ENCODE measurements around the gene SPATA6.

Gene SPATA6

GRCh38 chr1:48470950-48471690 is 884 bp downstream of the SPATA6 start:
- Histone ChIP-seq H3K9me3 (replicated peaks in 1 of 2; ENCODE audit: control insufficient read depth in 2 of 2, insufficient read depth in 1 of 2, low read depth in 1 of 2, low read length in 2 of 2) (peaks cover 0 to 6% of the 10 kb centered on the region in 2 donors), H3K27ac (replicated peaks; ENCODE audit: low read length) (peak overlapping the region; percentile 84)
- no CpG with 5 or more reads among the region's 17 CpGs for WGBS, 2 donors (ENCODE audit: extremely low coverage in 2 of 2, insufficient read length in 2 of 2, insufficient replicate concordance in 1 of 2)

GRCh38 chr1:48470481-48470855 is 1.5 kb downstream of the SPATA6 start:
- Histone ChIP-seq H2AK5ac (ENCODE audit: low read depth, low read length) (no peak overlapping the region), H3K4me1 (ENCODE audit: control insufficient read depth in 2 of 2, insufficient read depth in 1 of 2, low read depth in 1 of 2, low read length in 2 of 2) (peaks cover 7 to 11% of the 10 kb centered on the region in 2 donors), H3K4ac (ENCODE audit: low read length) (no peak overlapping the region), H3K4me2 (ENCODE audit: insufficient read depth, low read length, poor library complexity, severe bottlenecking) (no peak overlapping the region), H3K27me3 (ENCODE audit: control insufficient read depth in 3 of 3, insufficient read depth in 3 of 3, low read depth in 1 of 3, low read length in 3 of 3) (no peaks in the 10 kb centered on the region), H2BK5ac (ENCODE audit: low read length) (no peak overlapping the region), H3K79me1 (ENCODE audit: low read depth, low read length) (no peaks in the 10 kb centered on the region), H2BK120ac (ENCODE audit: low read depth, low read length) (no peak overlapping the region), H3K36me3 (replicated peaks in 1 of 2; ENCODE audit: control insufficient read depth in 2 of 2, insufficient read depth in 2 of 2, low read length in 2 of 2) (peaks cover 0 to 6% of the 10 kb centered on the region in 2 donors), H3K27ac (replicated peaks; ENCODE audit: low read length) (no peak overlapping the region), H3K18ac (ENCODE audit: low read length) (no peak overlapping the region), H3K4me3 (ENCODE audit: low read length in 2 of 2) (peak overlapping the region in 1 of 2 donors; percentile 66), H3K9me3 (replicated peaks in 1 of 2; ENCODE audit: control insufficient read depth in 2 of 2, insufficient read depth in 1 of 2, low read depth in 1 of 2, low read length in 2 of 2) (peaks cover 0 to 2% of the 10 kb centered on the region in 2 donors), H4K91ac (ENCODE audit: low read depth, low read length, poor library complexity) (no peak overlapping the region), H3K9ac (ENCODE audit: low read depth, low read length, poor library complexity) (no peak overlapping the region), H2AFZ (ENCODE audit: low read length) (peak overlapping the region; percentile 90), H2BK12ac (ENCODE audit: low read length) (no peak overlapping the region), H3K23ac (ENCODE audit: low read depth, low read length, poor library complexity) (no peak overlapping the region), H3K14ac (ENCODE audit: low read length) (no peak overlapping the region), H2BK15ac (ENCODE audit: low read length) (no peak overlapping the region), H4K8ac (ENCODE audit: low read depth, low read length) (no peak overlapping the region)
- WGBS, 2 donors (ENCODE audit: extremely low coverage in 2 of 2, insufficient read length in 2 of 2, insufficient replicate concordance in 1 of 2) = no CpG with 5 or more reads among the region's 6 CpGs
- no peak for DNase-seq (ENCODE audit: low spot score)

More at GRCh38 chr1:48470950-48471690, 884 bp downstream of the SPATA6 start:
- Histone ChIP-seq H2BK15ac (ENCODE audit: low read length) (no peak overlapping the region), H3K36me3 (replicated peaks in 1 of 2; ENCODE audit: control insufficient read depth in 2 of 2, insufficient read depth in 2 of 2, low read length in 2 of 2) (peaks cover 0 to 6% of the 10 kb centered on the region in 2 donors), H2BK12ac (ENCODE audit: low read length) (no peak overlapping the region), H3K14ac (ENCODE audit: low read length) (no peak overlapping the region), H2AK5ac (ENCODE audit: low read depth, low read length) (no peak overlapping the region), H2BK120ac (ENCODE audit: low read depth, low read length) (no peak overlapping the region), H2AFZ (ENCODE audit: low read length) (peak overlapping the region; percentile 90), H3K4me1 (ENCODE audit: control insufficient read depth in 2 of 2, insufficient read depth in 1 of 2, low read depth in 1 of 2, low read length in 2 of 2) (peaks cover 7 to 11% of the 10 kb centered on the region in 2 donors), H3K79me1 (ENCODE audit: low read depth, low read length) (no peaks in the 10 kb centered on the region), H3K23ac (ENCODE audit: low read depth, low read length, poor library complexity) (peak overlapping the region; percentile 80), H3K4ac (ENCODE audit: low read length) (no peak overlapping the region), H3K4me2 (ENCODE audit: insufficient read depth, low read length, poor library complexity, severe bottlenecking) (peak overlapping the region; percentile 77), H3K18ac (ENCODE audit: low read length) (peak overlapping the region; percentile 72), H3K4me3 (ENCODE audit: low read length in 2 of 2) (peak overlapping the region; percentile 66 to 82), H2BK5ac (ENCODE audit: low read length) (no peak overlapping the region), H3K27me3 (ENCODE audit: control insufficient read depth in 3 of 3, insufficient read depth in 3 of 3, low read depth in 1 of 3, low read length in 3 of 3) (no peaks in the 10 kb centered on the region), H4K91ac (ENCODE audit: low read depth, low read length, poor library complexity) (no peak overlapping the region), H3K9ac (ENCODE audit: low read depth, low read length, poor library complexity) (peak overlapping the region; percentile 73), H4K8ac (ENCODE audit: low read depth, low read length) (no peak overlapping the region)
- DNase-seq (ENCODE audit: low spot score) = no peak

- Histone ChIP-seq H2BK15ac (ENCODE audit: low read length) (no peak overlapping the region), H3K4me3 (ENCODE audit: low read length in 2 of 2) (no peak overlapping the region), H2BK12ac (ENCODE audit: low read length) (no peak overlapping the region), H3K79me1 (ENCODE audit: low read depth, low read length) (no peaks in the 10 kb centered on the region), H3K14ac (ENCODE audit: low read length) (no peak overlapping the region), H3K9ac (ENCODE audit: low read depth, low read length, poor library complexity) (no peak overlapping the region), H4K8ac (ENCODE audit: low read depth, low read length) (no peak overlapping the region), H4K91ac (ENCODE audit: low read depth, low read length, poor library complexity) (no peak overlapping the region), H3K36me3 (replicated peaks in 1 of 2; ENCODE audit: control insufficient read depth in 2 of 2, insufficient read depth in 2 of 2, low read length in 2 of 2) (peaks cover 0 to 6% of the 10 kb centered on the region in 2 donors), H3K4ac (ENCODE audit: low read length) (no peak overlapping the region), H3K27me3 (ENCODE audit: control insufficient read depth in 3 of 3, insufficient read depth in 3 of 3, low read depth in 1 of 3, low read length in 3 of 3) (no peaks in the 10 kb centered on the region), H2AFZ (ENCODE audit: low read length) (peak overlapping the region; percentile 90), H3K4me2 (ENCODE audit: insufficient read depth, low read length, poor library complexity, severe bottlenecking) (no peak overlapping the region), H3K9me3 (replicated peaks in 1 of 2; ENCODE audit: control insufficient read depth in 2 of 2, insufficient read depth in 1 of 2, low read depth in 1 of 2, low read length in 2 of 2) (no peaks in the 10 kb centered on the region), H3K18ac (ENCODE audit: low read length) (no peak overlapping the region), H2BK120ac (ENCODE audit: low read depth, low read length) (no peak overlapping the region), H3K27ac (replicated peaks; ENCODE audit: low read length) (no peak overlapping the region), H3K23ac (ENCODE audit: low read depth, low read length, poor library complexity) (no peak overlapping the region), H2AK5ac (ENCODE audit: low read depth, low read length) (no peak overlapping the region), H3K4me1 (ENCODE audit: control insufficient read depth in 2 of 2, insufficient read depth in 1 of 2, low read depth in 1 of 2, low read length in 2 of 2) (peaks cover 7 to 11% of the 10 kb centered on the region in 2 donors), H2BK5ac (ENCODE audit: low read length) (no peak overlapping the region)
- DNase-seq (ENCODE audit: low spot score) = no peak
- no CpG with 5 or more reads among the region's 12 CpGs for WGBS, 2 donors (ENCODE audit: extremely low coverage in 2 of 2, insufficient read length in 2 of 2, insufficient replicate concordance in 1 of 2)
Measured at GRCh38 chr1:48469616-48470480, 2.2 kb downstream of the SPATA6 start.

GRCh38 chr1:48466594-48466993 is 5.4 kb downstream of the SPATA6 start:
- H3K36me3 ChIP-seq (replicated peaks in 1 of 2; ENCODE audit: control insufficient read depth in 2 of 2, insufficient read depth in 2 of 2, low read length in 2 of 2) = peaks cover 0 to 6% of the 10 kb centered on the region in 2 donors
- no peak overlapping the region for H3K14ac ChIP-seq (ENCODE audit: low read length)
- no peak overlapping the region for H4K91ac ChIP-seq (ENCODE audit: low read depth, low read length, poor library complexity)
- H3K23ac ChIP-seq (ENCODE audit: low read depth, low read length, poor library complexity) = no peak overlapping the region
- no peak overlapping the region for H3K18ac ChIP-seq (ENCODE audit: low read length)
- H2AFZ ChIP-seq (ENCODE audit: low read length) = no peak overlapping the region
- H3K4me3 ChIP-seq (ENCODE audit: low read length in 2 of 2) = no peak overlapping the region
- no peaks in the 10 kb centered on the region for H3K27me3 ChIP-seq (ENCODE audit: control insufficient read depth in 3 of 3, insufficient read depth in 3 of 3, low read depth in 1 of 3, low read length in 3 of 3)
- H3K4ac ChIP-seq (ENCODE audit: low read length) = no peak overlapping the region
- no peak overlapping the region for H2BK120ac ChIP-seq (ENCODE audit: low read depth, low read length)
- H2AK5ac ChIP-seq (ENCODE audit: low read depth, low read length) = no peak overlapping the region
- no peak overlapping the region for H2BK15ac ChIP-seq (ENCODE audit: low read length)
- no peak overlapping the region for H4K8ac ChIP-seq (ENCODE audit: low read depth, low read length)
- no peak for DNase-seq (ENCODE audit: low spot score)
- no CpG with 5 or more reads among the region's 1 CpG for WGBS, 2 donors (ENCODE audit: extremely low coverage in 2 of 2, insufficient read length in 2 of 2, insufficient replicate concordance in 1 of 2)
- H2BK12ac ChIP-seq (ENCODE audit: low read length) = no peak overlapping the region
- H3K79me1 ChIP-seq (ENCODE audit: low read depth, low read length) = no peaks in the 10 kb centered on the region
- H3K9me3 ChIP-seq (replicated peaks in 1 of 2; ENCODE audit: control insufficient read depth in 2 of 2, insufficient read depth in 1 of 2, low read depth in 1 of 2, low read length in 2 of 2) = no peaks in the 10 kb centered on the region
- no peak overlapping the region for H3K4me2 ChIP-seq (ENCODE audit: insufficient read depth, low read length, poor library complexity, severe bottlenecking)
- no peak overlapping the region for H3K9ac ChIP-seq (ENCODE audit: low read depth, low read length, poor library complexity)
- H3K4me1 ChIP-seq (ENCODE audit: control insufficient read depth in 2 of 2, insufficient read depth in 1 of 2, low read depth in 1 of 2, low read length in 2 of 2) = peaks cover 4 to 12% of the 10 kb centered on the region in 2 donors
- no peak overlapping the region for H2BK5ac ChIP-seq (ENCODE audit: low read length)
- H3K27ac ChIP-seq (replicated peaks; ENCODE audit: low read length) = no peak overlapping the region
